ENCODE results near the gene CDAN1.

DNA sequence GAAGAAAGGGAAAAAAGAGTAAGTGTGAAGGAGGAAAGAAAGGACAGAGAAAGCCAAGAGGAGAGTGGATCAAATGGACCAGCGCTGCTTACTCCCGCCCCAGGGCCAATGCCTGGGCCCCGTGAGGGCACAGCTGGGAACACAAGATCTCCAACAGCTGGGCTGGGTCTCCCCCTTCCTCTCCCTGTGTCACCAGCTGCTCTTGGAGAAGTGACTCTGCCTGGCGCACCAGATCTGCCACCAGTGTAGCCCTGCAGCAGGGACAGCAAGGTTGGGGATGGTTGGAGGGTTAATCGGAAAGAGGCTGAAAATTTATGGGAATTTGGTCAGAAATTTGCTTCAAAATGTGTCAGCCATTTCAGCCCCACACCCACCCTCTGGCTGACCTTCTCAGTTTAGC lies 8.4 kb downstream of the CDAN1 start:
- TF ChIP-seq, protein P1, sequence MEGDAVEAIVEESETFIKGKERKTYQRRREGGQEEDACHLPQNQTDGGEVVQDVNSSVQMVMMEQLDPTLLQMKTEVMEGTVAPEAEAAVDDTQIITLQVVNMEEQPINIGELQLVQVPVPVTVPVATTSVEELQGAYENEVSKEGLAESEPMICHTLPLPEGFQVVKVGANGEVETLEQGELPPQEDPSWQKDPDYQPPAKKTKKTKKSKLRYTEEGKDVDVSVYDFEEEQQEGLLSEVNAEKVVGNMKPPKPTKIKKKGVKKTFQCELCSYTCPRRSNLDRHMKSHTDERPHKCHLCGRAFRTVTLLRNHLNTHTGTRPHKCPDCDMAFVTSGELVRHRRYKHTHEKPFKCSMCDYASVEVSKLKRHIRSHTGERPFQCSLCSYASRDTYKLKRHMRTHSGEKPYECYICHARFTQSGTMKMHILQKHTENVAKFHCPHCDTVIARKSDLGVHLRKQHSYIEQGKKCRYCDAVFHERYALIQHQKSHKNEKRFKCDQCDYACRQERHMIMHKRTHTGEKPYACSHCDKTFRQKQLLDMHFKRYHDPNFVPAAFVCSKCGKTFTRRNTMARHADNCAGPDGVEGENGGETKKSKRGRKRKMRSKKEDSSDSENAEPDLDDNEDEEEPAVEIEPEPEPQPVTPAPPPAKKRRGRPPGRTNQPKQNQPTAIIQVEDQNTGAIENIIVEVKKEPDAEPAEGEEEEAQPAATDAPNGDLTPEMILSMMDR (conservative IDR thresholded peaks at IDR 0.05 in 1 of 2, IDR thresholded peaks at IDR 0.05 in 1 of 2; ENCODE audit: extremely low read depth in 1 of 2, insufficient read depth in 1 of 2, low read depth in 1 of 2, low read length in 2 of 2), result no peak
- no peak for TF ChIP-seq EZH2 (IDR thresholded peaks at IDR 0.05; ENCODE audit: borderline replicate concordance, low read length)

All from mammary epithelial cell (primary cell).